ENCODE results near the gene DRAXIN.

GRCh38 chr1:11645670-11646265 is 45.7 kb upstream of the DRAXIN start:
- TF ChIP-seq CTCF (conservative IDR thresholded peaks at IDR 0.05; ENCODE audit: low read depth, low read length) (peak; percentile 85), EZH2 (IDR thresholded peaks at IDR 0.05; ENCODE audit: borderline replicate concordance, low read depth, low read length, poor library complexity, severe bottlenecking) (no peak)
